Transverse colon (tissue), 4 donors: ENCODE data around the gene EED. TPM values are rescaled to one million over a fixed set of nuclear protein-coding genes. Genes with fewer than 3 reads are reported as not detected.

Source experiments
- DNase-seq: peaks from one replicate; pipeline ENCODE4 v3.0.0-alpha.2; 2019
- H3K27ac ChIP-seq, 4 donors: fragments of 200-600 bp; sonication (generic); 2 replicates each; pipeline ENCODE4 v1.5.1; 2016 to 2018; ENCODE audit warnings: inconsistent platforms in 4 of 4
- H3K27me3 ChIP-seq: fragments of 200-600 bp; sonication (generic); 2 replicates; pipeline ENCODE4 v1.5.1; 2017; ENCODE audit warnings: inconsistent platforms
- H3K36me3 ChIP-seq, 4 donors: fragments of 200-600 bp; sonication (generic); 2 replicates each; pipeline ENCODE4 v1.5.1; 2017 to 2019; ENCODE audit warnings: inconsistent platforms in 4 of 4
- H3K4me1 ChIP-seq, 4 donors: fragments of 200-600 bp; sonication (generic); 2 replicates each; pipeline ENCODE4 v1.5.1; 2017 to 2020; ENCODE audit warnings: inconsistent platforms in 4 of 4
- H3K4me3 ChIP-seq, 4 donors: fragments of 200-600 bp; sonication (generic); 1 replicate in 1 of 4; 2 replicates in 3 of 4; pipeline versions ENCODE4 v1.5.1 to v1.6.1; 2017 to 2019; ENCODE audit warnings: inconsistent platforms in 4 of 4
- H3K9me3 ChIP-seq, 2 donors: fragments of 200-600 bp; sonication (generic); 2 replicates each; pipeline ENCODE4 v1.5.1; 2017 to 2019; ENCODE audit warnings: inconsistent platforms in 2 of 2
- EP300 ChIP-seq: sonication (generic); formaldehyde crosslinking; IDR thresholded peaks from one replicate; pipeline ENCODE4 v1.6.1; 2017; ENCODE audit warnings: antibody characterized with exemption, low read depth
- POLR2A ChIP-seq: fragments of 450-650 bp; IDR thresholded peaks from one replicate; pipeline ENCODE4 v1.6.1; 2016; ENCODE audit warnings: antibody characterized with exemption, mild to moderate bottlenecking, moderate library complexity
- POLR2AphosphoS5 ChIP-seq, 3 donors: sonication (generic); formaldehyde crosslinking; IDR thresholded peaks; one replicate each; pipeline ENCODE4 v1.6.1; 2016; ENCODE audit warnings: antibody characterized with exemption in 3 of 3
- whole genome bisulfite sequencing, 2 donors: methylation state at CpG; one replicate each; pipeline ENCODE4 v1.1.5; 2018; ENCODE audit warnings: low coverage in 1 of 2; 5-methylcytosine and 5-hydroxymethylcytosine counted together
- in situ Hi-C, 4 donors: fragments of 200-750 bp; cut with MboI; loops; one replicate each; pipeline versions ENCODE4 v1.15.0 to v1.15.1; 2017; ENCODE audit warnings: low sequenced_read_pairs in 3 of 4, low pct_ligation_motif_present in 1 of 4, low pct_unique_long_range_greater_than_20kb in 1 of 4
- intact Hi-C: fragments of 100-400 bp; cut with DNase I; formaldehyde crosslinking; loops from one replicate; pipeline ENCODE4 v1.15.1; 2023; ENCODE audit warnings: low total_unique reads
- total RNA-seq, 4 donors: library from RNA; depleted of rRNA; stranded (reverse); fragments of >200 nt; gene quantifications; one replicate each; pipeline ENCODE4 v1.1.0, GENCODE V29; 2016
- TF ChIP-seq, protein P1 (sequence below), 5 experiments: fragments of 200-600 bp in 3 of 5; fragments of 450-650 bp in 2 of 5; sonication (generic) in 3 of 5; IDR thresholded peaks; 1 replicate in 2 of 5; 2 replicates in 3 of 5; pipeline ENCODE4 v1.5.1; 2016 to 2017; ENCODE audit warnings: antibody characterized with exemption in 5 of 5, inconsistent platforms in 3 of 5, mild to moderate bottlenecking in 2 of 5, moderate library complexity in 1 of 5

The EED gene
- total RNA-seq, 4 donors from 2014 or later: 2.8 to 43.5 (median 23.5) TPM

DNA sequence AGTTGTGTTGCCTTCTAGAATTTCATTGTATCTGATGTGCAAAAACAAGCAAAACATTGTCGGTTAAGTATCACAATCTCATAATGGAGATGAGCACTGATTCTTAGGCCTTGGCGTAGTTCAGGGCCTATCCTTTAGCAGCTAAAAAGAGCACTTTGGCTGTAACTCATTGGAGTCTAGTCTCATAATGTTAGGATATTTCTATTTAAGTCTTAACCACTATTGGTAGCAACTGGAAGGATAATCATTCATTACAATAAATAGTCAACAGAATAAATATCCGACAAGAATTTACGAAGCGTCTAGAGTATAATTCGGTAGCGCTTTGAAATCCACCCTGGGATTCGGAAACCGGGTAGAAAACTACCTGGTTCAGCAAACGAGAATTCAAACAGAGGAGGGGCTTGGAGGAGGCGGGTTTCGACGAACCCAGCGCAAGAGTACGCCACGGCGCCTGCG is 461 bp upstream of the EED start:
- in situ Hi-C loops (loop anchor here in 1 of 4 donors (25.0 kb wide), 1 partner anchor 582 kb away; the partner anchor contains the start of gene CREBZF), intact Hi-C loops (no loop called here)
- Histone ChIP-seq H3K27me3 (no peaks in the 10 kb centered on the region), H3K27ac (peak overlapping the region; percentile 98 to 99 (median 98)), H3K4me3 (peak overlapping the region in 3 of 4 donors; percentile 83 to 90 (median 89)), H3K4me1 (peaks cover 5 to 35% (median 27%) of the 10 kb centered on the region in 4 donors), H3K36me3 (no peaks in the 10 kb centered on the region), H3K9me3 (no peaks in the 10 kb centered on the region)
- DNase-seq: peak; percentile 91
- TF ChIP-seq, protein P1, sequence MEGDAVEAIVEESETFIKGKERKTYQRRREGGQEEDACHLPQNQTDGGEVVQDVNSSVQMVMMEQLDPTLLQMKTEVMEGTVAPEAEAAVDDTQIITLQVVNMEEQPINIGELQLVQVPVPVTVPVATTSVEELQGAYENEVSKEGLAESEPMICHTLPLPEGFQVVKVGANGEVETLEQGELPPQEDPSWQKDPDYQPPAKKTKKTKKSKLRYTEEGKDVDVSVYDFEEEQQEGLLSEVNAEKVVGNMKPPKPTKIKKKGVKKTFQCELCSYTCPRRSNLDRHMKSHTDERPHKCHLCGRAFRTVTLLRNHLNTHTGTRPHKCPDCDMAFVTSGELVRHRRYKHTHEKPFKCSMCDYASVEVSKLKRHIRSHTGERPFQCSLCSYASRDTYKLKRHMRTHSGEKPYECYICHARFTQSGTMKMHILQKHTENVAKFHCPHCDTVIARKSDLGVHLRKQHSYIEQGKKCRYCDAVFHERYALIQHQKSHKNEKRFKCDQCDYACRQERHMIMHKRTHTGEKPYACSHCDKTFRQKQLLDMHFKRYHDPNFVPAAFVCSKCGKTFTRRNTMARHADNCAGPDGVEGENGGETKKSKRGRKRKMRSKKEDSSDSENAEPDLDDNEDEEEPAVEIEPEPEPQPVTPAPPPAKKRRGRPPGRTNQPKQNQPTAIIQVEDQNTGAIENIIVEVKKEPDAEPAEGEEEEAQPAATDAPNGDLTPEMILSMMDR (IDR thresholded peaks at IDR 0.05): no peak
- TF ChIP-seq POLR2AphosphoS5 (IDR thresholded peaks at IDR 0.05): no peak
- no peak for TF ChIP-seq POLR2A
- no peak for TF ChIP-seq EP300
- WGBS, 2 donors: 1% methylated on average over 18 of the region's 18 CpGs; no CpG with 5 or more reads in 1 of the 2 donors

DNA sequence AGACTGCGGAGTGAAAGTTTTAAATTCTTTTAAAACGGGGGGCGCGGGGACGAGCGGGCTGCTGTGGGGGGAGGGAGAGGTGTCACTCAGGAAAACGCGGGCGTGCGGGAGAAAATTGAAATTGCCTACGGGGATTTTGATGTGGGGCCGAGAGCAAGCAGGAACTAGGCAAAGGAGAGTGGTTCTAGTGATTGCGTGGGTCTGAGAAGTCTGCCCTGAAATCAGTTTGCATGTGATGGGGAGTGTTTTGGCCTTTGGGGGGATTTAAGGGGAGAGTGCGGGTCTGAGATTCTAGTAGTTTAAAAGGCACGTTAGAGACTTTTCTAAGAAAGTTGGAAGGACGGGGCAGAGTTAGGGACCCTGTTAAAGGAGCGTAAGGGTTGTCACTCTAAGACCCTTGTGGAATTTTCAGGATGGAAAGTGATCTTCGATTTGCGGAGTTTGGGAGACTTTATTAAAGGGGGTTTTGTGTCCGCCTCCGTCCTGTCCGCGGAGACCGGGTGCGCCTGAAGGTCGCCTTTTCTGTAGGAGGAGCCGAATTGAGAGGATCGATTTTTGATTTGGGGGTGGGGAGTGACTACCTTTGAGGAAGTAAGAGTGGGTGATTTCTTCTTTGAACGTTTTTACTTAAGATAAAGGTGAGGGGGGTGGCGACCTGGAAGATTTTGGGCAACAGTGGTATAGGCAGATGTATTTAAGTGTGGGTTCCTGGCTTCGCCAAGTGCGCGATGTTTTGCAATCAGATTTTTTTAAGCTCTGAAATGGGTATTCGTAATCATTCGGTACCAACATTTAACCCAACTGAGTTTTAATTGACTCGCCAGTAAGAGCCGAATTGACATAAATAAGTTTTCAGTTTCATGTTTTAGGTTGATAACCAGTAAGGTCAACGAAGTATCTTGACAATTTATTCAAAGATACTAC is 1.1 kb downstream of the EED start:
- 0% methylated on average over 16 to 38 of the region's 38 CpGs for WGBS, 2 donors
- in situ Hi-C loops: loop anchor here in 1 of 4 donors (25.0 kb wide), 1 partner anchor 583 kb away; the partner anchor contains the start of gene CREBZF
- TF ChIP-seq POLR2AphosphoS5 (IDR thresholded peaks at IDR 0.05): no peak
- TF ChIP-seq POLR2A: no peak
- TF ChIP-seq EP300: no peak
- TF ChIP-seq, protein P1 (IDR thresholded peaks at IDR 0.05): no peak
- peak overlapping the region; percentile 98 to 99 (median 98) for H3K27ac ChIP-seq
- peaks cover 5 to 49% (median 32%) of the 10 kb centered on the region in 4 donors for H3K4me1 ChIP-seq
- intact Hi-C loops: no loop called here
- H3K27me3 ChIP-seq: no peaks in the 10 kb centered on the region
- H3K36me3 ChIP-seq: no peaks in the 10 kb centered on the region
- peak; percentile 15 for DNase-seq
- H3K4me3 ChIP-seq: peak overlapping the region; percentile 83 to 93 (median 90)
- no peaks in the 10 kb centered on the region for H3K9me3 ChIP-seq

DNA sequence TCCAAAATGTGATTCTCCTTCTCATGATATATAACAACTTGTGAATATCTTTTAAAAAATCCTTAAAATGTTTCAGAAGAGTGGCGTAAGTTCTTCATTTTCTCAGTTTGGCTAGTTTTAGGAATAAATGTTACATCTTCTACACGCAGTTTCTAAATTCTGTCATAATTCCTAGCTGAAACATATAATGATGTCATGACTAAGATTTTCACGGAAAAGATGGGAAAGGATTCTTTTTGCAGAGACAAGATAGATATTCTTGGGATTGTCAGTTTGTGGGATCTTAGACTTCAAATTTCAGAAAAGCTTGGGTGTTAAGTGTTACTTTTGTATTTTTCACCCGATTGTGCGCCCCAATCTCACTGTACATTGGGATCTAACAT is 1.7 kb downstream of the EED start:
- H3K9me3 ChIP-seq: no peaks in the 10 kb centered on the region
- WGBS, 2 donors: 38 to 41% methylated on average over 5 of the region's 5 CpGs
- intact Hi-C loops: no loop called here

More for the DNA sequence above, 1.7 kb downstream of the EED start:
- TF ChIP-seq, protein P1 (IDR thresholded peaks at IDR 0.05): no peak
- TF ChIP-seq POLR2A (no peak), EP300 (no peak), POLR2AphosphoS5 (IDR thresholded peaks at IDR 0.05) (no peak)
- peaks cover 6 to 49% (median 32%) of the 10 kb centered on the region in 4 donors for H3K4me1 ChIP-seq
- peak overlapping the region; percentile 83 to 93 (median 90) for H3K4me3 ChIP-seq
- no peaks in the 10 kb centered on the region for H3K36me3 ChIP-seq
- no peak for DNase-seq
- H3K27me3 ChIP-seq: no peaks in the 10 kb centered on the region
- in situ Hi-C loops: loop anchor here in 1 of 4 donors (25.0 kb wide), 1 partner anchor 584 kb away; the partner anchor contains the start of gene CREBZF
- peak overlapping the region in 2 of 4 donors; percentile 98 to 99 for H3K27ac ChIP-seq
